NCI-H2171 treated with DMSO at 0.1 percent for 48 hours (cell line): ENCODE data around the gene GALNTL6.

Experiments used
- DNase-seq: peaks from one replicate; lab custom pipeline; 2025; lab: John Stamatoyannopoulos, UW

Gene GALNTL6

DNA sequence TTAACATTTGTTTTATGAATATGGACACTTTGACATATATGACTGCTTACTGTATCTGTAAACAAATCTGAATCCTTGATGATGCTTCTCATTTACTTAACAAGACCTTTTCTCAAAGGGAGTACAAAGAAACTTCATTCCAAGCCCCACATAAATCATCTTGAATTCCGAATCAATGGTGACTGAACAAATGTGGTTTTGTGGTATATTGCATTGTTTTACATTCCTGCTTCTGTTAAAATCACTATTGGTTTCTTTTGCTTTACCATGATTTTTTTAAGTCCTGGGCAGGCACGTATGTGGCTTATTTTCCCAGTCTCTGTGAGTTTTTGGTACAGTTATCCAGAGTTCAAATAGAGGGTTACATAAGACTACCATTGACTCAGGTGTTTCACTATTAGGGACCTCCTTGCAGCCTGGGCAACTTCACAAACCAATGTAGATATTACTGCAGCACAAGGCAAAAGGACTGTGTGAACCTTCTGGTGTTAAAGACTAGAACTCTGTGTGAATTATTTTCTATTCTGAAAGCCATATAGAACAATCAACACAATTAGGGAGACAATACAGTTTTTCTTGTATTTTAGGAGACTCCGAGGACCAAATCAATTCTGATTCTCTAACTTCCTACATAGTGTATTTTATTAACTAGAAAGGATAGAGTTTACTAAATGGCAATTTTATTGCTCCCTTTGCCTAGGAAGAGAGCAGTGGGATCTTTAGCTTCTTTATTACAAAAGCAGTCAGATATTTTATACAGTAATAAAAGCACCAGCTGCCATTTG is 196.4 kb downstream of the GALNTL6 start:
- DNase-seq = no peak

- DNase-seq = no peak
These were observed 198.0 kb downstream of the GALNTL6 start for GRCh38 chr4:172011196-172011595.

DNA sequence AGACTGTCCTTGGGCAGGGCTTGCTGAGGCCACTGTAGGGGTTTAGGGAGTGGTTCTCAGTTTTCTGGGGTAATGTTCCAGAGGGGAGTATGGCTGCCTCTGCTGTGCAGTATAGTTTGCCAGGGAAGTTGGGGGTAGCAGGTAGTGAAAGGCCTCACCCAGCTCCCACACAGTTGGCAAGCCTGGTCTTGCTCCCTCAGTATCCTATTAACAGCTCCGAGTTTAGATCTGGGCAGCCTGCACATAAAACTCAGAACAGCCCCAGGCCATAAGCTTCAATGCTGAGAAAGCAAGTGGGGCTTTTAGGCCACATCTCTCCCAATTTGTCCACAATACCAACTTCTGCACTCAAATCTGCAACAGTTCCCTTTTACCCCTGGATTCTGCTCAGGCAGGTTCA is 205.2 kb downstream of the GALNTL6 start:
- DNase-seq = no peak

DNA sequence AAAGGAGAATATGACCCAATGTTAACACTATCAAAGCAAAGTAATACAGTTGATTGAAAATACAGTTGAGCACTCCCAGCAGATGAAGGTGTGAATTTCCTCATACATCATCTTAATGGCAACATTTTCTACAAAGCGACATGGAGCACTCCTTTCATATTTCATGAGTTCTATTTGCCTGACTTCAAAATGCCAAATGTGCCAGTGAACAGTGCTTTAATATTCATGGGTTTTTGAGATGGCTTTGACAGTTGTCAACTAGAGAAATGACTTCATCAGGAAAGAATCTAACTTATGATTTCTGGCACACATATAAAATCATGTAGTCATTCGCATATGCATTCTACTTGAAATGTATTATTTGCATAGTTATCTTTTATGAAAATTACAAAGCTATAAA is 222.4 kb downstream of the GALNTL6 start:
- DNase-seq = no peak

DNA sequence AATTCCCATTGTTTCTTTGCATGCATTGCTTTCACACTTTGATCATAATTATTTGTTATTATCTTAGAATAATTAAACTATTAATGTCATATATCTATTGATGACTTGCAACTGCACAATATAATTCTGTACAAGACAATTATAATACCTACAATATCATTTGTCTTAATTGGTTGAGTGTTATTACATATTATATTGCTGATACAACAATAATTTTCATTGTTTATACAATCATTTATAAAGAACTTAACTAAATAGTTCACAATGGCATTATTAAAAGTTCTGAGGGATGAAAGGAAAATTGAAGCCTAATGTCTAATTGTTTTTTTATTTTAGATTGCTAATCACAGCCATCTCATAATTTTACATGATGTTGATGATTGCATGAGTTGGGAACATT is 227.6 kb downstream of the GALNTL6 start:
- no peak for DNase-seq

DNA sequence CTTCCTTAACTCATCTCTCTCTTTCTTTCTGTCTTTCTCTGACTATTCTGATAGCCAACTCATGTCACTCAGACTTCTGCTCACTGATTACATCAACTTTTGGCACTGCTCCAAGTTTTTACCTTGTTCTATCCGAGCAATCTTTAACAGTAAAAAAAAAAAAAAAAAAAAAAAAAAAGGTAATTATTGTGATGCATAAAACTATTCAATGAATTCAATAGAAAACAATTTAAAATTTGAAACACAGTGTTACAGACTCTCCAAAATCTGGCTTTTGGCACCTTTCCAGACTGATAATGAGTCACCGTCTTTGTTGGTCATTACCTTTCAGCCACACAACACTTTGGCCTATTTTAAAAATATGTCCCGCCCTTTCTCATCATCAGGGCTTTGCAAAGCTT is 229.5 kb downstream of the GALNTL6 start:
- peak; percentile 0 for DNase-seq

DNA sequence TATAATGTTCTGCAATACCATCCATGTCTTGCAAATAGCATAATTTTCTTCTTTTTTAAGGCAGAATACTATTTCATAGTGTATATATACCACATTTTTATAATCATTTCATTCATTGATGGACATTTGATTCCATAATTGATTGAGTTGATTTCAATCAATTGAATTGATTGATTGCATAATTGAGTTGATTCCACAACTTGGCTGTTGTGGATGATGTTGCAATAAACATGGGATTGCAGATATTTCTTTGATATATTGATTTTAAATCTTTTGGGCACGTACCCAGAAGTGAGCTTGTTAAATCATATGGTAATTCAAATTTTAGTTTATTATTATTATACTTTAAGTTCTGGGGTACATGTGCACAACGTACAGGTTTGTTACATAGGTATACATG is 232.8 kb downstream of the GALNTL6 start:
- DNase-seq = no peak

GRCh38 chr4:172048666-172049065 is 235.5 kb downstream of the GALNTL6 start:
- DNase-seq = no peak

DNA sequence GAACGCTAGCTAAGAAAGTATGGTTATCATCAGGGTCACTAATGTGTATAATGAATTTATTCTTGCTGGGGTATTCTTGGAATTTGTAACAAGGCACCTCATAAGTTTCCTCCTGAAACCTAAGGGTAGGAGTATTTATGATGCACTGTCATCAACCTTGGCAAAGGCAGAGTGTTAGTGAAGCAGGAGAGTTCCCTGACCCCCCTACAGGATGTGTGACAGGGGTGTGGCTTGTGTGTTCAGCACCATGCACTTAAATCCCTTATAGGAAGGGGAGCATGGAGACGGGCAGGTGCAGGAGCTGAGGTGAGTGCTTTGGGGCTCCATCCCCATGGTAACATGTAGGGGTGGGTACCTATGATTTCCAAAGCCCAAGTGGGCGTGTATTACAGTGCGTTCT is 237.7 kb downstream of the GALNTL6 start:
- DNase-seq = no peak

DNA sequence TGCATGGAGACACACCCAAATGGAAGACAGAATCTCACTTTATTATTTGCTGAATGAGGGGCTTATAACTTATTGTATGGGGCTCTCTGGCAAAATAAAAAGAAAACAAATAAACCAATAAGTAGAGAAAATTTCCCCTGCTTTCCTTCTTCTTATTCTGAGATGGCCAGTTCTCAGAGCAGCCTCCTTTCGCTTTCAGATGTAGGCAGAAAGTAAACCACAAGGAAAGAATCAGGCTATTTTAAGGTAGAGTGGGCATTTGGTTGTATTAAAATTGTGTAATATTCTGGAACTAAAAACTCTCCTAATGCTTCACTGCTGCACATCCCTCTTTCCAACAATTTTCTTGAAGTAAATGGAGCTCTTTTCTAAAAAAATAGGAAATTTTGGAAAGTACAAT is 241.8 kb downstream of the GALNTL6 start:
- no peak for DNase-seq

GRCh38 chr4:172055498-172055897 is 242.3 kb downstream of the GALNTL6 start:
- DNase-seq = no peak

- no peak for DNase-seq
These were observed 248.0 kb downstream of the GALNTL6 start for GRCh38 chr4:172061204-172061603.

DNA sequence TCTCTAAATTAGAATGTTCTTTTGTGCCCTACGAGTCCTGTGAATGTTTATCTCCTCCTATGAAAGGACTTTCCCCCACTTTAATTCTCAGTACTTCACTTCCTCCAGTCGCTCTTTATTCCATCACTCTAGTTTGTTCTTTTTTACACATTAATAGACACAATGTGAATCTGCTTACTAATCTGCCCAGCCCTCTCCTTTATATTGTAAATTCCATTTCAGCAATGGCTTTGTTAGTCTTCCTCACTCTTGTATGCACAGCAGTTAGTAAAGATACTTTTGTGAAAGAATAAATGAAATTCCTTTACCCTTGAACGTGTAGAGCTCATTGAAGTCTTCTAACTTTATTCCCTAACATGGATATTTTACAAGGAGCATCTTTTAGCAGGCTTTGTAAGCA is 255.3 kb downstream of the GALNTL6 start:
- no peak for DNase-seq

DNA sequence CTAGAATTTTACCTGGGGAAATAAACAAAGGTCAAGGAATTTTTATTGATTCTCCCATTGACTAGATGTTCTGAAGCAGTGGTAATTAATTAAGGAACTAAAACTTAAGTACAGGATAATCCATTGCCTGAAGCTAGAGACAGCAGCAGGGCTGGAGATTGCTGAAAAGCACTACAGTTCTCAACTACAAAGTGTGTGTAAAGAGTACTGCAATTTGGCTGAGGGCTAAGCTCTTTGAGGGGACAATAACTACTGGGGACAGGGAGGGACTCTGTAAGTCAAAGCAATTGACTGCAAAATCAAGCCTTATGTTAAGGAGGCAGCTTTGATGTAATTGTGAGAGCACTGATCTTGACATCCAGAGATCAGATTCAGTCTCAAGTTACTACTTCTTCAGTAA is 260.4 kb downstream of the GALNTL6 start:
- no peak for DNase-seq

- DNase-seq = no peak
These were observed 270.1 kb downstream of the GALNTL6 start for GRCh38 chr4:172083272-172083671.

GRCh38 chr4:172088556-172088955 is 275.4 kb downstream of the GALNTL6 start:
- DNase-seq = no peak

- DNase-seq = no peak
These were observed 282.0 kb downstream of the GALNTL6 start for GRCh38 chr4:172095161-172095560.

- no peak for DNase-seq
These were observed 283.6 kb downstream of the GALNTL6 start for GRCh38 chr4:172096786-172097185.

- DNase-seq = no peak
These were observed 286.2 kb downstream of the GALNTL6 start for GRCh38 chr4:172099376-172099775.

GRCh38 chr4:172103456-172103855 is 290.3 kb downstream of the GALNTL6 start:
- no peak for DNase-seq

DNA sequence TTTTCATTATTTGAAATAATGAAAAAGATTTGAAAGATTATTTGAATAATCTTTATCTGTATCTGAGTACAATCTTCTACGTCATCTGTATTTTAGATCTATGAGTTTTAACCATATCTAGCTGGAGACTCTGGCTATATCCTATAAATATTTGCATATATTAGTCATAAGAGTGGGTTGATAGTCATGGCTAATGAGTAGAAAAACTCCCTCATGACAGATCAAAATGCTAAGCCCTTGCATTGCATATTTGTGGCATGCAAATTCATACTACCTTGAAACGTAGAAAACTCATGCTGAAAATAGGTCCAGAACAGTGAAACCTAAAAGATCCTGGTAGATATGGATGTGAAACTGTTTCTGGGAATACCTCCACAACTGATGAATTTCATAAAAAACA is 291.3 kb downstream of the GALNTL6 start:
- no peak for DNase-seq

- no peak for DNase-seq
These were observed 292.7 kb downstream of the GALNTL6 start for GRCh38 chr4:172105918-172106317.

- no peak for DNase-seq
These were observed 296.3 kb downstream of the GALNTL6 start for GRCh38 chr4:172109466-172109865.

DNA sequence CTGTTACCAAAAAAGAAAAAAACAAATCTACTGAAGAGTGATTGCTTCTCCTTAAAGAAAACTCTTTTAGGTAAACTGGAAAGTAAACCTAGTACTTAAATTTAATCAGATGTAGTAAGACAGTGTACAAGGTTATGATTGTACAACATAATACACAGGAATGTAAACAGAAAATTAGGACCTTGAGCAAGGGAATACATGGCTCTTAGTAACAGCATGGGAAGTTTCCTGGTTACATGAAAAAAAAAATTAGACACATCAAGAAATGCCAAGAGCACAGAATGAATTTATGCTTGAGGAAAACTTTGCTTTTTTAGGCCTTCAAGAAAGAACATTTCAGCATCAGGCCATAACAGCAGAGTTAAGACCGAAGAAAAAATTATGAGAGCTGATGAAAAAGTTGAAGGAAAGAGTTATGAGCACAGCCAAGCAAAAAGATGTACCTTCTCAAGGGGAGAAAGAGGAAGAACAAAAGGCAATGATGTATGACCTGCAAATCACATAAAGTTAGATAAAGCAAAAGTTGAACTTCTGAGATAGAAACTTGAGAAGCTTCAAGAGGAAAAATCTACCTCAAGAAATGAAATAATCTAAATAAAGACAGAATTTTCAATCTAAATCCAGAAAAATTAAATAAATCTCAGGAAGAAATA is 311.6 kb downstream of the GALNTL6 start:
- no peak for DNase-seq
